Parathyroid adenoma (tissue), 2 donors: ENCODE results near the gene COPS9.

Source experiments
- H2AFZ ChIP-seq: fragments of 300-600 bp; sonication (generic); one replicate; pipeline ENCODE4 v1.7.0; 2017; ENCODE audit warnings: antibody characterized with exemption, mild to moderate bottlenecking
- H3K27ac ChIP-seq: fragments of 300-600 bp; sonication (generic); one replicate; pipeline ENCODE4 v1.7.0; 2017
- H3K27me3 ChIP-seq: fragments of 300-600 bp; sonication (generic); one replicate; pipeline ENCODE4 v1.7.0; 2017; ENCODE audit warnings: low read length; ENCODE audit not compliant: control insufficient read depth, insufficient read depth
- H3K36me3 ChIP-seq: fragments of 300-600 bp; sonication (generic); one replicate; pipeline ENCODE4 v1.7.0; 2017; ENCODE audit warnings: low read length; ENCODE audit not compliant: control insufficient read depth, insufficient read depth
- H3K4me1 ChIP-seq: fragments of 300-600 bp; sonication (generic); one replicate; pipeline ENCODE4 v1.7.0; 2017; ENCODE audit warnings: control low read depth
- H3K4me2 ChIP-seq: fragments of 300-600 bp; sonication (generic); one replicate; pipeline ENCODE4 v1.7.0; 2017; ENCODE audit warnings: low read length
- H3K4me3 ChIP-seq: fragments of 300-600 bp; sonication (generic); one replicate; pipeline ENCODE4 v1.7.0; 2017; ENCODE audit warnings: low read depth, low read length
- H3K79me2 ChIP-seq: fragments of 300-600 bp; sonication (generic); one replicate; pipeline ENCODE4 v1.7.0; 2017; ENCODE audit warnings: control low read depth
- H3K9ac ChIP-seq: fragments of 300-600 bp; sonication (generic); one replicate; pipeline ENCODE4 v1.7.0; 2017; ENCODE audit warnings: mild to moderate bottlenecking
- H3K9me3 ChIP-seq: fragments of 300-600 bp; sonication (generic); one replicate; pipeline ENCODE4 v1.7.0; 2017; ENCODE audit warnings: low read length; ENCODE audit not compliant: control insufficient read depth
- CTCF ChIP-seq: fragments of 300-600 bp; sonication (generic); IDR thresholded peaks from one replicate; pipeline ENCODE4 v1.7.0; 2017; ENCODE audit warnings: antibody characterized with exemption, mild to moderate bottlenecking
- donor health status: primary hyperparathyroidism.

Gene COPS9

DNA sequence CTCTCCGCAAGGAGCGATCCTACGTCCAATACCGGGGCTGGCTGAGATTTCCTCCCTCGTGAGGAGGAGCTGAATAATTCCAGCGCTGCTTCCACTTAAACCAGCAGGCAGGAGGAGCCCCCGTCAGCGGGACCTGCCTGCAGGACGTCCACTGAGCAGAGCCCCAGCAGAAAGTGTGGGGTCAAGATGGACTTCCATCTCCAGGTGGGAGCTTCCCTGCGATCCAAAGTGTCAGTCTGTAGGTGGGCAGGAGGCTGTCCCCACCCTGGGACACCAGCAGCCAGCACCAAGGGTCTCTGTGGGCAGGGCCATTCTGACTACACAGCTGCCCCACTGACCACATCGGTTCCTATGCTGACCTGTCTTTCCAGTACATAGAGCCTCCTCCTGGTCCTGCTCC lies 4.8 kb upstream of the COPS9 start:
- Histone ChIP-seq H3K4me1 (no peaks in the 10 kb centered on the region), H2AFZ (no peak overlapping the region), H3K27me3 (no peaks in the 10 kb centered on the region), H3K4me3 (no peak overlapping the region), H3K9ac (no peak overlapping the region), H3K4me2 (no peak overlapping the region), H3K27ac (no peak overlapping the region), H3K79me2 (no peaks in the 10 kb centered on the region), H3K36me3 (no peaks in the 10 kb centered on the region), H3K9me3 (no peaks in the 10 kb centered on the region)
- no peak for TF ChIP-seq CTCF

DNA sequence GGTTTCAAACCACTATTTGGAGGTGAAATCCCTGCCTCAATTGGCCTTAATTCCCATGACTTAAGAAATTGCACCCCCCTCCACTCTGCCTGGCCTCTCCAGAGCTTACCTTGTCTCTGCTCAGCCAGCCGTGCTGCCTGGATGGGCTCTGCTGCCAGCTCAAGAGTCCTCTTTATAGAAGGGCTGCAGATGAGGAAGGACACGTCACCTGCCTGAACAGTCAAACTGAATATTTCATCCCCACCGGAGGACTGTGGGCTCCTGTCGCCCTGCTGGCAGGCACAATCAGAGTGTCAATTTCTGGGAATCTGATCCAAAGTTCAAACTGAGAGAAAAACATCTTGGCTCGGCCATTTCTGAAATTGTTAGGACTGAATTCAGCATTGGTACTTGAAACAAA lies 4.4 kb upstream of the COPS9 start, which contains the start of gene OTOS:
TSS of gene OTOS (minus strand) at position 148 of the 400 bp plus-strand sequence. CDS start 332 bp downstream, outside the sequence.
- TF ChIP-seq CTCF, result no peak
- Histone ChIP-seq H3K9ac (no peak within 1 kb of the TSS), H3K27me3 (no peaks in the 10 kb centered on the region)

DNA sequence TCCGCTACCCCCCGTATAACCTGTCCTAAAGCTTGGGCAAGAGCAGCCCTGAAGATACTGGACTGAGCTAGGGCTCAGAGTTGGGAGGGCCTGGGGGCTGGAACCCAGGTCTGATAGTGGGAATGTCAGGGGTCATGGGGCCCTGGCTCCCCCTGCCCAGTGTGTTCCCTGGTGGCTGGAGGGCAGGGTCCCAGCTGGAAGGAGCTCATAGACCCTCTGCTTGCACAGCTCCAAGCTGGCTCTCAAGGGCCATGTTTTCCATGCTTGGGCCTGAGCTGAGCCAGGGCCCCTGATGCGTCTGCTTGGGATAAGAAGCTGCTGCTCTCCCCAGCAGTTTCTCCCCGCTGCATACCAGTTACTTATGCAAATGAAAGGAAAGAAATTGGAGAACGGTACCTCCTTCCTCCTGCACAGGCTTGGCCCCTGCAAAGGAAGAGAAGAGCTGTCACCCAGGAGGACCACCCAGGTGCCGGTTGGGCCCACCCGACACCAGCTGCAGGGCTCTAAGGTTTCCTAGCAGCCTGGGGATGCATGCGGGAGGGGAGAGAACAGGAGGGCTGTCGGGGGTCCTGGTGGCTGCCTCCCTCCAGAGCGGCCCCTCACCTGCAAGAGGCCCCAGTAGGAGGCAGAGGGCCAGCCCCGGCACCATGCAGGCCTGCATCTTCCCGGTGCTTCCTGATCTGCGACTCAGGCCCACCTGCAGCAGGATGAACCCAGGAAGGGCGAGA lies 3.7 kb upstream of the COPS9 start:
- Histone ChIP-seq H3K9me3 (no peaks in the 10 kb centered on the region), H3K4me2 (no peak overlapping the region), H3K4me3 (no peak overlapping the region), H3K36me3 (no peaks in the 10 kb centered on the region), H3K27me3 (no peaks in the 10 kb centered on the region), H2AFZ (no peak overlapping the region), H3K27ac (no peak overlapping the region), H3K4me1 (peaks cover 5% of the 10 kb centered on the region), H3K9ac (no peak overlapping the region), H3K79me2 (no peaks in the 10 kb centered on the region)
- no peak for TF ChIP-seq CTCF

More for the DNA sequence above, 4.4 kb upstream of the COPS9 start, which contains the start of gene OTOS:
- Histone ChIP-seq H3K79me2 (no peaks in the 10 kb centered on the region), H3K36me3 (no peaks in the 10 kb centered on the region), H3K4me1 (no peaks in the 10 kb centered on the region), H2AFZ (no peak within 1 kb of the TSS), H3K9me3 (no peaks in the 10 kb centered on the region), H3K4me2 (no peak within 1 kb of the TSS), H3K4me3 (no peak within 1 kb of the TSS), H3K27ac (no peak within 1 kb of the TSS)

DNA sequence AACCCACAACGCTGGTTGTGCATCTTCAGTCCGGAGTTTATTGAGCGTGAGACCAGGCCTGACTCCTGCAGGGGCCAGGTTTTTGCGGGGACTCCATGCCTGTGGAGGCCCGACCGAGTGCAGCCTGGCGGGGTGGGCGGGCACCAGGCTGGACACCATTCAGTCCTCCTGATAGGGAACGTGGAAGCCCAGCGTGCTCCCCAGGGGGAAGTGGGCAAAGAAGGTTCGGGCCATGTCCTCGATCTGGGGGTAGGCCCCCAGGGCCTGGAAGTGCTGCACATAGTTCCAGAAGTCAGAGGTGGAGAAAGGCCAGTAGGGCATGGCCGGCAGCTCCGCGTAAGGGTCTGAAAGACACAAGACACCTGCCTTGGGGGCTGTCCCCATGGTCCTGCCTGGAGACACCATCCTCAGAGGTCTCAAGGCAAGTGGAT lies 2.9 kb upstream of the COPS9 start:
- H3K4me3 ChIP-seq, result no peak overlapping the region
- H3K79me2 ChIP-seq, result no peaks in the 10 kb centered on the region
- H3K27me3 ChIP-seq, result no peaks in the 10 kb centered on the region
- no peak overlapping the region for H3K9ac ChIP-seq
- H3K4me1 ChIP-seq, result peaks cover 5% of the 10 kb centered on the region
- no peaks in the 10 kb centered on the region for H3K36me3 ChIP-seq
- no peak overlapping the region for H3K4me2 ChIP-seq
- H3K27ac ChIP-seq, result no peak overlapping the region
- H2AFZ ChIP-seq, result no peak overlapping the region
- TF ChIP-seq CTCF, result no peak
- H3K9me3 ChIP-seq, result no peaks in the 10 kb centered on the region
